HG03432 (cell line): ENCODE data around the gene NUDCD3.

Experiments
- ATAC-seq: cut with Tn5 transposase; IDR thresholded peaks from one replicate; pipeline ENCODE4 v1.9.1; 2021; ENCODE audit warnings: mild to moderate bottlenecking, moderate library complexity; ENCODE audit not compliant: unreplicated experiment

NUDCD3 gene

GRCh38 chr7:44403176-44403759, 87.2 kb downstream of the NUDCD3 start:
- ATAC-seq: no peak

GRCh38 chr7:44402401-44403060, 87.9 kb downstream of the NUDCD3 start:
- ATAC-seq: no peak

- no peak for ATAC-seq
Measured at GRCh38 chr7:44401692-44402091, 88.8 kb downstream of the NUDCD3 start.

GRCh38 chr7:44400033-44400511, 90.4 kb downstream of the NUDCD3 start:
- ATAC-seq: no peak

- ATAC-seq: no peak
Measured at GRCh38 chr7:44398953-44399574, 91.4 kb downstream of the NUDCD3 start.

- no peak for ATAC-seq
Measured at GRCh38 chr7:44398511-44398911, 91.9 kb downstream of the NUDCD3 start.

GRCh38 chr7:44396931-44397545, 93.4 kb downstream of the NUDCD3 start:
- ATAC-seq: no peak

GRCh38 chr7:44396496-44396895, 94.0 kb downstream of the NUDCD3 start:
- no peak for ATAC-seq

- ATAC-seq: no peak
Measured at GRCh38 chr7:44395067-44395466, 95.4 kb downstream of the NUDCD3 start.

GRCh38 chr7:44394636-44395035, 95.8 kb downstream of the NUDCD3 start:
- no peak for ATAC-seq

GRCh38 chr7:44394112-44394447, 96.4 kb downstream of the NUDCD3 start:
- no peak for ATAC-seq

- ATAC-seq: no peak
Measured at GRCh38 chr7:44393238-44394111, 97.0 kb downstream of the NUDCD3 start.

- no peak for ATAC-seq
Measured at GRCh38 chr7:44392618-44393010, 97.8 kb downstream of the NUDCD3 start.

GRCh38 chr7:44391746-44392617, 98.5 kb downstream of the NUDCD3 start:
- no peak for ATAC-seq

GRCh38 chr7:44391171-44391570, 99.3 kb downstream of the NUDCD3 start:
- ATAC-seq: no peak

GRCh38 chr7:44390701-44391100, 99.8 kb downstream of the NUDCD3 start:
- no peak for ATAC-seq

GRCh38 chr7:44388089-44388970, 102.1 kb downstream of the NUDCD3 start:
- ATAC-seq: no peak

- no peak for ATAC-seq
Measured at GRCh38 chr7:44387389-44387788, 103.1 kb downstream of the NUDCD3 start.
